K562 (cell line): Measurements from ENCODE around the gene SYVN1. TPM values are rescaled to one million over a fixed set of nuclear protein-coding genes. Genes with fewer than 3 reads are reported as not detected.
A peak's percentile ranks its signal among the peaks of the same experiment; 100 is the strongest.

Experiments used
- ATAC-seq: fragments of 200-7000 bp; cut with Tn5 transposase; 3 replicates; pipeline ENCODE4 v1.9.1; 2020; ENCODE audit warnings: moderate library complexity
- BruUV-seq: library from RNA; stranded (reverse); fragments of 400-500 nt; replicated peaks from 2 replicates; lab custom pipeline; 2021; lab: Mats Ljungman, UMichigan
- CTCF ChIA-PET: fragments of 300-600 bp; formaldehyde crosslinking; extraction: SDS; loops from one replicate; lab custom pipeline; 2021; ENCODE audit warnings: low intra/inter-chr PET ratio; lab: Yijun Ruan, JAX
- POLR2A ChIA-PET: fragments of 300-600, 350-650 bp; sonication (Branson Sonifier 250); formaldehyde crosslinking; extraction: SDS; loops from one replicate; lab custom pipeline; 2021; ENCODE audit warnings: antibody characterized with exemption, inconsistent platforms; lab: Yijun Ruan, JAX
- DNase-seq, 4 experiments: peaks; one replicate each; pipeline versions ENCODE4 v3.0.0 to v3.0.0-alpha.2; 2011 to 2018; ENCODE audit warnings: low spot score in 3 of 4, mixed read lengths in 3 of 4; ENCODE audit errors: extremely low read depth in 1 of 4
- FAIRE-seq: peaks from 2 replicates; lab custom pipeline; 2011; peaks lifted over from hg19 to GRCh38; lab: Jason Lieb, UNC
- H2AFZ ChIP-seq: 2 replicates; pipeline ENCODE4 v1.6.0; 2011; ENCODE audit warnings: low read depth, low read length, control low read depth, inconsistent platforms
- H3K27ac ChIP-seq: fragments of 200-600 bp; 3 replicates; pipeline ENCODE4 v1.8.0; 2011; ENCODE audit warnings: low read depth, mild to moderate bottlenecking, control low read depth, inconsistent platforms, low read length, moderate library complexity, mixed read lengths; ENCODE audit errors: extremely low read depth
- H3K27me3 ChIP-seq, 2 experiments: fragments of 300-600 bp in 1 of 2; 2 replicates in 1 of 2; 3 replicates in 1 of 2; pipeline versions ENCODE4 v1.6.0 to v1.8.0; 2011; ENCODE audit warnings: inconsistent platforms in 2 of 2, low read length in 2 of 2, mild to moderate bottlenecking in 1 of 2, mixed read lengths in 1 of 2, moderate library complexity in 1 of 2; ENCODE audit not compliant: control insufficient read depth in 2 of 2, insufficient read depth in 2 of 2
- H3K36me3 ChIP-seq: fragments of 300-600 bp; 3 replicates; pipeline ENCODE4 v1.8.0; 2011; ENCODE audit warnings: mild to moderate bottlenecking, low read length, inconsistent platforms; ENCODE audit not compliant: control insufficient read depth, insufficient read depth
- H3K4me1 ChIP-seq, 2 experiments: fragments of 200-600 bp in 1 of 2; replicated peaks in 1 of 2; 2 replicates in 1 of 2; 3 replicates in 1 of 2; pipeline versions ENCODE4 v1.5.1 to v1.8.0; 2011; ENCODE audit warnings: inconsistent platforms in 2 of 2, low read length in 2 of 2, mild to moderate bottlenecking in 1 of 2, mixed read lengths in 1 of 2, moderate library complexity in 1 of 2; ENCODE audit not compliant: control insufficient read depth in 2 of 2, insufficient read depth in 2 of 2
- H3K4me2 ChIP-seq: 2 replicates; pipeline ENCODE4 v1.6.1; 2011; ENCODE audit warnings: low read length, control low read depth, inconsistent platforms, mixed read lengths; ENCODE audit not compliant: insufficient read depth
- H3K4me3 ChIP-seq: fragments of 200-600 bp; sonication (generic), shearing (Covaris generic); 2 replicates; pipeline ENCODE4 v1.5.1; 2016; ENCODE audit warnings: control low read depth, inconsistent platforms
- H3K79me2 ChIP-seq: fragments of 200-600 bp; 3 replicates; pipeline ENCODE4 v1.8.0; 2011; ENCODE audit warnings: low read length, inconsistent platforms; ENCODE audit not compliant: control insufficient read depth, insufficient read depth
- H3K9ac ChIP-seq, 2 experiments: 2 replicates each; pipeline versions ENCODE4 v1.6.0 to v1.6.1; 2011; ENCODE audit warnings: low read depth in 2 of 2, low read length in 2 of 2, control low read depth in 1 of 2, inconsistent platforms in 1 of 2, mild to moderate bottlenecking in 1 of 2, mixed read lengths in 1 of 2; ENCODE audit not compliant: insufficient read depth in 1 of 2
- H3K9me1 ChIP-seq: one replicate; pipeline ENCODE4 v1.6.0; 2011; ENCODE audit warnings: inconsistent platforms, mild to moderate bottlenecking, low read length, moderate library complexity; ENCODE audit not compliant: control insufficient read depth, insufficient read depth
- H3K9me3 ChIP-seq: replicated peaks from 2 replicates; pipeline ENCODE4 v1.5.1; 2011; ENCODE audit warnings: low read depth, low read length, inconsistent platforms; ENCODE audit not compliant: control insufficient read depth, insufficient read depth
- H4K20me1 ChIP-seq: replicated peaks from 2 replicates; pipeline ENCODE4 v1.6.1; 2011; ENCODE audit warnings: low read length, inconsistent platforms, mixed read lengths; ENCODE audit not compliant: control insufficient read depth, insufficient read depth
- GMEB1 ChIP-seq: fragments of 250-450 bp; sonication (Bioruptor Pico); IDR thresholded peaks from 2 replicates; pipeline ENCODE4 v1.4.0; 2020; ENCODE audit warnings: mild to moderate bottlenecking
- HDAC1 ChIP-seq, 2 experiments: fragments of 450-650 bp; IDR thresholded peaks; 2 replicates each; pipeline ENCODE4 v1.6.1; 2016 to 2017; ENCODE audit warnings: inconsistent platforms in 1 of 2, mild to moderate bottlenecking in 1 of 2, moderate library complexity in 1 of 2
- KDM2B ChIP-seq: fragments of 250-450 bp; sonication (Bioruptor Pico); IDR thresholded peaks from 2 replicates; pipeline ENCODE4 v1.8.0; 2021; ENCODE audit warnings: mild to moderate bottlenecking, moderate library complexity
- MTA1 ChIP-seq: fragments of 450-650 bp; IDR thresholded peaks from 2 replicates; pipeline ENCODE4 v1.6.1; 2017; ENCODE audit warnings: borderline replicate concordance
- MTA3 ChIP-seq: fragments of 450-650 bp; formaldehyde crosslinking; IDR thresholded peaks from 2 replicates; pipeline ENCODE4 v1.6.1; 2017; ENCODE audit warnings: mild to moderate bottlenecking, borderline replicate concordance
- RBFOX2 ChIP-seq: fragments of 200-400 bp; formaldehyde crosslinking; IDR thresholded peaks from 2 replicates; pipeline ENCODE4 v1.6.1; 2017; ENCODE audit warnings: low read depth, mild to moderate bottlenecking, low read length, moderate library complexity
- REST ChIP-seq, 2 experiments: fragments of 450-650 bp; formaldehyde crosslinking in 1 of 2; IDR thresholded peaks; 2 replicates each; pipeline versions ENCODE4 v1.4.0 to v1.6.1; 2014 to 2020; ENCODE audit warnings: mild to moderate bottlenecking in 2 of 2, borderline replicate concordance in 1 of 2, low read depth in 1 of 2
- WHSC1 ChIP-seq: IDR thresholded peaks from one replicate; pipeline ENCODE4 v1.6.1; 2012; ENCODE audit warnings: low read length, control low read depth, inconsistent platforms
- WGBS: fragments of 100-300 bp; shearing (Covaris generic); methylation state at CpG from one replicate; pipeline ENCODE4 v1.1.6; 2016; ENCODE audit warnings: low coverage, mixed read lengths; ENCODE audit not compliant: insufficient coverage; ENCODE audit errors: missing lambda C conversion rate; 5-methylcytosine and 5-hydroxymethylcytosine counted together
- in situ Hi-C: fragments of 300-500 bp; cut with MboI; formaldehyde crosslinking; loops from 4 replicates; pipeline ENCODE4 v1.15.0; 2018; ENCODE audit warnings: inconsistent platforms, mixed read lengths
- intact Hi-C: fragments of 100-400 bp; cut with micrococcal nuclease; formaldehyde crosslinking; loops from 2 replicates; pipeline ENCODE4 v1.14.2; 2022
- polyA plus RNA-seq, 8 experiments: library from polyadenylated mRNA; depleted of rRNA in 4 of 8; stranded (reverse) in 5 of 8; unstranded in 3 of 8; fragments of >200 nt; fragmentation: Nextera tagmentation in 2 of 8; fragmentation: Illumina TruSeq in 1 of 8; extraction: Ambion mirVana in 2 of 8; extraction: Trizol in 1 of 8; gene quantifications; 2 replicates each; pipeline versions ENCODE4 v1.2.1 to v1.2.3, GENCODE V29; 2011 to 2014; ENCODE audit warnings: inconsistent platforms in 1 of 8, missing spikeins in 1 of 8
- total RNA-seq, 7 experiments: library from RNA; depleted of rRNA in 6 of 7; stranded (reverse); fragments of >200 nt in 6 of 7; fragmentation: Illumina TruSeq in 2 of 7; extraction: Trizol in 2 of 7; gene quantifications; 2 replicates each; pipeline versions ENCODE4 v1.2.1 to v1.2.3, GENCODE V29; 2011 to 2021; ENCODE audit warnings: low replicate concordance in 1 of 7

The SYVN1 gene
- total and polyA plus RNA-seq, 9 of the 15 experiments (the other 6 are each of a cell fraction or from before 2014, with no cell fraction given) = 0.41 to 47.4 (median 9.9) TPM

- peak overlapping the region; percentile 78 to 89 for H3K9ac ChIP-seq
- peak overlapping the region; percentile 89 for H2AFZ ChIP-seq
- H3K4me1 ChIP-seq = peaks cover 29 to 66% of the 10 kb centered on the region in 2 experiments
- H3K4me3 ChIP-seq = peak overlapping the region; percentile 44
- peak; percentile 64 to 82 (median 74) for DNase-seq
- peak; percentile 75 for ATAC-seq
- in situ Hi-C loops (no loop called here), intact Hi-C loops (loop anchor here (5.0 to 10.0 kb wide), 3 partner anchors 202 to 265 kb away; partner anchors contain the start of gene CDC42EP2)
- peak overlapping the region; percentile 93 for H3K4me2 ChIP-seq
- no peaks in the 10 kb centered on the region for H4K20me1 ChIP-seq
- peak overlapping the region; percentile 79 for H3K27ac ChIP-seq
- no peaks in the 10 kb centered on the region for H3K9me1 ChIP-seq
- no peaks in the 10 kb centered on the region for H3K9me3 ChIP-seq
- no peaks in the 10 kb centered on the region for H3K27me3 ChIP-seq
- BruUV-seq = no TSS peak
- FAIRE-seq = peak; percentile 55
- peaks cover 35% of the 10 kb centered on the region for H3K36me3 ChIP-seq
- peaks cover 26% of the 10 kb centered on the region for H3K79me2 ChIP-seq
- ChIA-PET CTCF (interaction anchor here (0.6 to 2.5 kb wide), 3 partner anchors 9 to 99 kb away, joined by 3 to 19 read pairs (median 5); partner anchors contain the start of genes ARL2, CAPN1, FAU and MRPL49), POLR2A (interaction anchor here (0.6 to 7.2 kb wide), 15 partner anchors 7 to 334 kb away, joined by 3 to 92 read pairs (median 4); partner anchors contain the start of genes CAPN1, CDC42EP2, FAU and GPHA2)
- 4% methylated on average over 49 of the region's 57 CpGs for WGBS
- TF ChIP-seq HDAC1 (IDR thresholded peaks at IDR 0.05) (peak in 1 of 2 experiments; percentile 73; a peak in 2 of 4 replicates), GMEB1 (CRISPR knock-in tag) (peak; percentile 35; the same call in 1 of the 2 replicates), RBFOX2 (0 out of 2 replicates have a peak, but pooled peaks have one; percentile 54), REST (IDR thresholded peaks at IDR 0.05; ENCODE audit: borderline replicate concordance) (peak; percentile 56; the same call in 1 of the 2 replicates), REST (CRISPR knock-in tag; IDR thresholded peaks at IDR 0.05; ENCODE audit: low read depth) (no peak), MTA3 (peak; percentile 97), MTA1 (peak; percentile 77), WHSC1 (no peak), KDM2B (0 out of 2 replicates have a peak, but pooled peaks have one; percentile 57)
Observed at GRCh38 chr11:65112546-65113360, 21.6 kb downstream of the SYVN1 start.
